GM12801 (cell line): ENCODE measurements around the gene TMEM131L.

Experiments
- TF ChIP-seq, protein P1 (sequence below): IDR thresholded peaks from one replicate; pipeline ENCODE4 v1.5.1; 2011; ENCODE audit warnings: control low read depth; ENCODE audit not compliant: insufficient read length; ENCODE audit errors: extremely low read depth

The TMEM131L gene

DNA sequence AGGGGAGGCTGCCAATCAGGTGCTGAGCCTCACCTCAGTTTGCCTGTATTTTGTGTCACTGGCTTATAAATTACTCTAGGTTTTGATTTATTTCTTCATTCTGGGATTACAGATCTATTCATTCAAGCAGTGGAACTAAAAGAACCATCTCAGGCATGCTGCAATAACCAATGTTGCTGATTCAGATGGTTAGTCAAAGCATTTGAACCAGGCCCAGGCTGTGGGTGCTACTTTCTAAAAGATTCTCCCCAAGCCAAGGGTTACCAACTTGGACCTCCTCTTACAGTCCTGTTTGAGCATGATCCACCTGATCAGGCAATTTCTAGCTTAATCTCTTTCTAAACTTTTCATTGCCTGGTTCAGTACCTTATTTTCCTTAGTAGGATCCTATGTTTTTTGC lies 67.2 kb downstream of the TMEM131L start:
- TF ChIP-seq, protein P1, sequence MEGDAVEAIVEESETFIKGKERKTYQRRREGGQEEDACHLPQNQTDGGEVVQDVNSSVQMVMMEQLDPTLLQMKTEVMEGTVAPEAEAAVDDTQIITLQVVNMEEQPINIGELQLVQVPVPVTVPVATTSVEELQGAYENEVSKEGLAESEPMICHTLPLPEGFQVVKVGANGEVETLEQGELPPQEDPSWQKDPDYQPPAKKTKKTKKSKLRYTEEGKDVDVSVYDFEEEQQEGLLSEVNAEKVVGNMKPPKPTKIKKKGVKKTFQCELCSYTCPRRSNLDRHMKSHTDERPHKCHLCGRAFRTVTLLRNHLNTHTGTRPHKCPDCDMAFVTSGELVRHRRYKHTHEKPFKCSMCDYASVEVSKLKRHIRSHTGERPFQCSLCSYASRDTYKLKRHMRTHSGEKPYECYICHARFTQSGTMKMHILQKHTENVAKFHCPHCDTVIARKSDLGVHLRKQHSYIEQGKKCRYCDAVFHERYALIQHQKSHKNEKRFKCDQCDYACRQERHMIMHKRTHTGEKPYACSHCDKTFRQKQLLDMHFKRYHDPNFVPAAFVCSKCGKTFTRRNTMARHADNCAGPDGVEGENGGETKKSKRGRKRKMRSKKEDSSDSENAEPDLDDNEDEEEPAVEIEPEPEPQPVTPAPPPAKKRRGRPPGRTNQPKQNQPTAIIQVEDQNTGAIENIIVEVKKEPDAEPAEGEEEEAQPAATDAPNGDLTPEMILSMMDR, result no peak

DNA sequence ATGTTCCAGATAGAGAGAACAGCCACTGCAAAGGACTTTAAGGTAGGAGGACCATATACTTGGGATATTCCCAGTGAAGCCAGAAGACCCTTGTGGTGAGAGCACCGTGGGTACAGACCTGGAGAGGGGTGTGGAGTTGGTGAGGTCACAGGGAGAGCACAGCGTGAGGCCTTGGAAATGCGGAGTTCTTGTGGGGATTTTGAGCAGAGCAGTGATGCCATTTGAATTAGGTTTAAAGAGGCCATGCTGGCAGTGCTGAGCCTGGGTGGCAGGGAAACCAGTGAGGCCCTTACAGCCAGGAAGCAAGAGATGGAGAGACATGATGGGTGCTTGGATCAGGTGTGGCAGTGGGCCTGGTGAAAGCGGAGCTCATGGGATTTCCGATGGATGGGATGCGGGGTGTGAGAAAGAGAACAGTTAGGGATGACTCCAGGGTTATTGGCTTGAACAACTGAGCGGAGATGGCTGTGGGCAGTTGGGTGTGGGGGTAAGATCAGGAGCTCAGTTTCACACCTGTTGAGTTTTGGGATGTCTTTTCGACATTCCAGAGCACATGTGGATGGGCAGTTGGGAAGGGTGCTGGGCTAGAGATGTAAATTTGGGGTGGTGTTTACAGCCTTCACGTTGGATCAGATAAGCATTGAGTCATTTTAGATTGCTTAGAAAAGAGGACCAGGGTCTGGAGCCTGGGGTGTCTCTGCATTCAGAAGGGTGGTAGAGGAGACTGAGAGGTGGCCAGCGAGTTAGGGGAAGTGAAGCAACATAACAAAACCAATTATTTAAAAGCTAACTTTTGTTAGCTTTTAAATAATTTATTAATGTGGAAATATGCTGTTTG lies 68.9 kb downstream of the TMEM131L start:
- TF ChIP-seq, protein P1, result no peak

DNA sequence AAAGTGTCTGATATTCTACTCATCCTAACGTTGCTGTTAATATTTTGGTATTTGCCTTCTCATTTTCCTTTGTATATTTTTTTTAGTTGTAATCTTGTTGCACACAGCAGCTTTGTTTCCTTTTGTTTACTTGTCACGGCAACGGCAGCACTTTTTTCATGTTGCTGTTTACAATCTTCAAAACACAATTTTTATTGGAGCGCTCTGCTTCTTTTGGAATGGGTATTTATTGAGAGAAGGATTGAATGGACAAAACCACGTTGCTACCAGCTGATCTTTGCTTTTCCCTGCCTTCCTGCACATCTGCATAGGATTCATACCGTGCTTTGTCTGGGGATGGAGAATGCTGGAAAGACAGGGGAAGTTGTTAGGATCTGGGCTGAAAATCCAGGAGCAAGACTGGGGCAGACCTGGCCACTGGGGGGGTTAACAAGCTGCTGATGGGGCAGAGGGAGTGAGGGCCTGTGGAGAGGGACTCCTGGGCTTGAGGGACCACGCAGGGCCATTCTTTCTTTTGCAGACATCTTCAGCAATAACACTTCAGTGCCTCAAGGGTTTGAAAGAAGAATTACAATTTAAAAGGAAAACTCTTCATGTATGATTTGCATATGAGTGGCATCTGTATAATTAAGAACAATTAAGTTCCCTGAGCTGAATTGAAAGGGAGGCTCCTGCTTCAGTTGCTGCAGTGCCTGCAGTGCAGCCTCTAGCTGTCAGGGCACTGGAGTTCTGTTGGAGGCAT lies 69.8 kb downstream of the TMEM131L start:
- TF ChIP-seq, protein P1, result no peak

DNA sequence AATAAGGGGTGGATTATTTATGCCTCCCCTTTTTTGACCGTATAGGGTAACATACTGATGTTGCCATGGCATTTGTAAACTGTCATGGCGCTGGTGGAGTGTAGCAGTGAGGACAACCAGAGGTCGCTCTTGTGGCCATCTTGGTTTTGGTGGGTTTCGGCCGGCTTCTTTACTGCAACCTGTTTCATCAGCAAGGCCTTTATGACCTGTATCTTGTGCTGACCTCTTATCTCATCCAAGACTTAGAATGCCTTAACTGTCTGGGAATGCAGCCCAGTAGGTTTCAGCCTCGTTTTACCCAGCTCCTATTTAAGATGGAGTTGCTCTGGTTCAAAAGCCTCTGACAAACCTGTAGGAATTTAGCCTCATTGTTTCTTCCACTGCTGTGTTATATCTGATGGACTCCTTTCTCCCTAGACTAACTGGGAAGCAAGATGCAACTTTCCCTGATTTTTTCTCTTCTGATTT lies 71.4 kb downstream of the TMEM131L start:
- TF ChIP-seq, protein P1, result no peak

DNA sequence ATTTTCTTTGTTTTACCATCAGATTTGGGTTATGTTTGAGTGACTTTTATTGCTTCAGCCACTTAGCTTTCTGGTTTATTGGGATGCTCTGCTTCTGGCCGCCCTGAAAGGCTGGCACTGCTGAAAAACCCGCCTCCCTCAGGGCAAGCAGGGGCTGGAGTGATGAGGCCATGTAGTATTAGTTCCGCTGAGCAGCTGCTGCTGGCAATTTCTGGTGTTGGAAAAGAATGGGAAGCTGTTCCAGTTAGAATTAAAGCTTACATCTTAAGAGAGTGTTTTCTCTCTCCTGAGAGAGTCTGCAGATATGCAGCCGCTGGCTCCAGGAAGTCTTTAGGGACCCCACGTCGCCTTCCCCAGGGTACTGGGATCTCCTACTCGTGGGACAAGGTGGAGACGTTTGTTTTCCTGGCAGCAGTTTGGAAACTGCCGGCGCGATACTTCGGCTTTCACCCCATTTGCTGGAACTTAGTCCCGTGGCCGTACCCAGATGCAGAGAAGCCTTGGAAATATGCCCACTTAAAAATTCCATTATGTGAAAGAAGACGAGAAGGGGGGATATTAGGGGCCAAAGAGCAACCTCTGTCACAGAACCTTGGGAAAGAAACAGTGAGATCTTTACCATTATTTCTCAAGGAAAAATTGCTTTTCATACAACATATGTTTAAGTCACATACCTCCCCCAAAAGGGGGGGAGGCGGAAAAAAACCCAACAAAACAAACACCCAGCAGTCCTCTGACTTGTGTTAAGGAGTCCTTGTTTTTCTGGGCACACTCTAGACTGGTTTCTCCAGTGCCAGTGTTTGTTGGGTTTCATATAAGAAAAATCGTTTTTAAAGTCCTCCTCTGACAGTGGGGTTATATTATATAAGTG lies 72.6 kb downstream of the TMEM131L start:
- TF ChIP-seq, protein P1, result no peak

DNA sequence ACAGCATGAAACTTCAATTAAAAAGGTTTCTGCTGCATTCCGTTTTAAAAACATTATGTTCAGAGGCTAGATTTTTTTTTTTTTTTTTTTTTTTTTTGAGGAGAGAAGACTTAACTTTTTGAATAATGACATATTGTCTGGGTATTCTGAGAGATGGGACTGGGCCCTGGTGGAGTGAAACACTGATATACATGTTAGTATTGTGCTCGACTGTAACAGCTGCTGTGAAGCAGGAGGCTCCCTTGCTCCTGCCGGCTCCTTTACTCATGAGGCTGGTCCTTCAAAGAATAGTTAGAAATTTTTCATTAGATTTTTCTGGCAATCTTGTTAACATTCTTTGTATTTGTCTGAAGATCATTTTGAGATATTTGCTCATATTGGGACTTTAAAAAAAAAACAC lies 73.3 kb downstream of the TMEM131L start:
- TF ChIP-seq, protein P1, result no peak

DNA sequence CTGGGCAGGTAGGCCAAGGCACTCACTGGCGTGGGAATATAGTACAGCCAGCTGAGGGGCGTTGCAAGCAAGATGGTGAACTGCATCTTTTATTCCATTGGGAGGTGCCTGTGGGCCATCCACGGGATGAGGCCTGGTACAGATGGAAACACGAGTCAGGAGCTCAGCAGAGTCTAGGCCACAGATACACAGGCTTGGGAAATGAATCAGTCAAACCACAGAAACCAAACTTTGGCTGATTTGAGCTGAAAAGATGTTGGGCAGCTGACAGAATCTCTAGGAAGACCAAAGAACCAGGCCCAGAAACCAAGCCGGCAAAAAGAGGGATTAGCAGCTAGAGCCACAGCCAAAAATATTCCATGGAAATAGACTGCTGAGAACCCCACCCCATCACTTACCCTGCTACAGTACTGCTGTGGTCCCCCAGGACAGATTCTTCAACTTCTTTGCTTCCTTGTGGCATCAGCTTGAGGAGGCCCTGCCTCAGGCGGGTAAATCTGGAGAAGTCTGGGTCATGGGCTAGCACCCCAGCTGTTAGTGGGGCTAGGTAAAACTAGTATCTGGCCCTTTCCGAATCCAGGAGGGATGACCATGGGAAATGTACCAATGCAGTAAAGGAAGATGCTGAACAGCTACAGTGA lies 75.4 kb downstream of the TMEM131L start:
- TF ChIP-seq, protein P1, result no peak
